HG03521 (cell line): ENCODE results near the gene TRPV4.
"Not testable (repeated sequence)": the region's sequence is repeated elsewhere in the genome, so short reads cannot be mapped to it uniquely, and the experiment has no call there.

Experiments
- ATAC-seq: cut with Tn5 transposase; IDR thresholded peaks from one replicate; pipeline ENCODE4 v1.9.1; 2021; ENCODE audit warnings: mild to moderate bottlenecking, moderate library complexity; ENCODE audit not compliant: unreplicated experiment

TRPV4 gene

GRCh38 chr12:109861689-109862314, 28.6 kb upstream of the TRPV4 start:
- ATAC-seq, result no peak

GRCh38 chr12:109860977-109861376, 27.8 kb upstream of the TRPV4 start:
- no peak for ATAC-seq

GRCh38 chr12:109858764-109859163, 25.6 kb upstream of the TRPV4 start:
- ATAC-seq, result no peak

- ATAC-seq, result no peak
Observed at GRCh38 chr12:109857715-109858114, 24.5 kb upstream of the TRPV4 start.

- ATAC-seq, result no peak
Observed at GRCh38 chr12:109855377-109855776, 22.2 kb upstream of the TRPV4 start.

GRCh38 chr12:109850518-109850917, 17.3 kb upstream of the TRPV4 start:
- ATAC-seq, result not testable (repeated sequence)

GRCh38 chr12:109847142-109847735, 14.0 kb upstream of the TRPV4 start:
- ATAC-seq, result no peak

GRCh38 chr12:109845824-109846205, 12.6 kb upstream of the TRPV4 start:
- no peak for ATAC-seq

- peak; percentile 80 for ATAC-seq
Observed at GRCh38 chr12:109844983-109845823, 12.0 kb upstream of the TRPV4 start.

GRCh38 chr12:109844091-109844490, 10.9 kb upstream of the TRPV4 start:
- no peak for ATAC-seq

GRCh38 chr12:109842021-109842420, 8.8 kb upstream of the TRPV4 start:
- no peak for ATAC-seq

- ATAC-seq, result no peak
Observed at GRCh38 chr12:109841356-109841755, 8.2 kb upstream of the TRPV4 start.

GRCh38 chr12:109840305-109841074, 7.3 kb upstream of the TRPV4 start:
- no peak for ATAC-seq

GRCh38 chr12:109839444-109839843, 6.2 kb upstream of the TRPV4 start:
- no peak for ATAC-seq

- ATAC-seq, result no peak
Observed at GRCh38 chr12:109836916-109837315, 3.7 kb upstream of the TRPV4 start.

- ATAC-seq, result no peak
Observed at GRCh38 chr12:109835827-109836226, 2.6 kb upstream of the TRPV4 start.

GRCh38 chr12:109832541-109833306, 474 bp downstream of the TRPV4 start:
- no peak for ATAC-seq

GRCh38 chr12:109831929-109832328, 1.3 kb downstream of the TRPV4 start:
- ATAC-seq, result no peak

- ATAC-seq, result no peak
Observed at GRCh38 chr12:109831365-109831764, 1.8 kb downstream of the TRPV4 start.

GRCh38 chr12:109830718-109831117, 2.5 kb downstream of the TRPV4 start:
- no peak for ATAC-seq

- ATAC-seq, result no peak
Observed at GRCh38 chr12:109830267-109830666, 2.9 kb downstream of the TRPV4 start.
